Trophoblast cell (in vitro differentiated cells and primary cell): ENCODE data around the gene LAMA5.

Experiments used
- DNase-seq, 2 donors: peaks; one replicate each; pipeline ENCODE4 v3.0.0-alpha.2; 2016
- H2AFZ ChIP-seq: 2 replicates; pipeline ENCODE4 v1.6.1; 2013; ENCODE audit warnings: low read length, moderate library complexity, mild to moderate bottlenecking; ENCODE audit not compliant: insufficient read depth, poor library complexity
- H2AK5ac ChIP-seq: 2 replicates; pipeline ENCODE4 v1.6.1; 2013; ENCODE audit warnings: mild to moderate bottlenecking, low read length
- H2BK120ac ChIP-seq: 2 replicates; pipeline ENCODE4 v1.6.1; 2013; ENCODE audit warnings: low read length, mild to moderate bottlenecking, moderate library complexity; ENCODE audit not compliant: insufficient read depth, poor library complexity
- H2BK12ac ChIP-seq: 2 replicates; pipeline ENCODE4 v1.6.1; 2013; ENCODE audit warnings: mild to moderate bottlenecking, low read length, moderate library complexity
- H2BK5ac ChIP-seq: 2 replicates; pipeline ENCODE4 v1.6.1; 2013; ENCODE audit warnings: low read length, low read depth, moderate library complexity, mild to moderate bottlenecking; ENCODE audit not compliant: poor library complexity
- H3K14ac ChIP-seq: 2 replicates; pipeline ENCODE4 v1.6.1; 2013; ENCODE audit warnings: mild to moderate bottlenecking, low read length
- H3K18ac ChIP-seq: 2 replicates; pipeline ENCODE4 v1.6.1; 2013; ENCODE audit warnings: mild to moderate bottlenecking, low read length
- H3K23ac ChIP-seq: 2 replicates; pipeline ENCODE4 v1.6.1; 2013; ENCODE audit warnings: low read length
- H3K27ac ChIP-seq: 2 replicates; pipeline ENCODE4 v1.5.1; 2013; ENCODE audit warnings: low read depth, mild to moderate bottlenecking, inconsistent platforms, low read length, moderate library complexity
- H3K27me3 ChIP-seq: 2 replicates; pipeline ENCODE4 v1.6.1; 2013; ENCODE audit warnings: inconsistent platforms, mild to moderate bottlenecking, low read length, moderate library complexity; ENCODE audit not compliant: insufficient read depth
- H3K36me3 ChIP-seq, 2 experiments: 1 replicate in 1 of 2; 2 replicates in 1 of 2; pipeline ENCODE4 v1.6.1; 2013; ENCODE audit warnings: low read length in 2 of 2, mild to moderate bottlenecking in 2 of 2, moderate library complexity in 1 of 2; ENCODE audit not compliant: insufficient read depth in 2 of 2, control insufficient read depth in 1 of 2
- H3K4ac ChIP-seq: 2 replicates; pipeline ENCODE4 v1.6.1; 2013; ENCODE audit warnings: low read depth, mild to moderate bottlenecking, low read length, moderate library complexity
- H3K4me1 ChIP-seq, 2 experiments: 1 replicate in 1 of 2; 2 replicates in 1 of 2; pipeline ENCODE4 v1.6.1; 2013; ENCODE audit warnings: low read length in 2 of 2, mild to moderate bottlenecking in 2 of 2, moderate library complexity in 1 of 2; ENCODE audit not compliant: insufficient read depth in 2 of 2, control insufficient read depth in 1 of 2
- H3K4me2 ChIP-seq: 2 replicates; pipeline ENCODE4 v1.6.1; 2013; ENCODE audit warnings: inconsistent platforms, mild to moderate bottlenecking, low read length, moderate library complexity
- H3K4me3 ChIP-seq: 2 replicates; pipeline ENCODE4 v1.5.1; 2013; ENCODE audit warnings: mild to moderate bottlenecking, low read depth, low read length, inconsistent platforms
- H3K79me1 ChIP-seq: one replicate; pipeline ENCODE4 v1.6.1; 2013; ENCODE audit warnings: low read length
- H3K79me2 ChIP-seq: 2 replicates; pipeline ENCODE4 v1.6.1; 2013; ENCODE audit warnings: low read length, mild to moderate bottlenecking; ENCODE audit not compliant: control insufficient read depth, insufficient read depth, poor library complexity
- H3K9ac ChIP-seq: 2 replicates; pipeline ENCODE4 v1.6.1; 2013; ENCODE audit warnings: mild to moderate bottlenecking, low read length
- H3K9me3 ChIP-seq: 2 replicates; pipeline ENCODE4 v1.6.1; 2013; ENCODE audit warnings: low read depth, mild to moderate bottlenecking, control low read depth, inconsistent platforms, low read length; ENCODE audit not compliant: insufficient read depth
- H4K12ac ChIP-seq: 2 replicates; pipeline ENCODE4 v1.6.1; 2013; ENCODE audit warnings: low read depth, mild to moderate bottlenecking, low read length, moderate library complexity
- H4K8ac ChIP-seq: 2 replicates; pipeline ENCODE4 v1.6.1; 2013; ENCODE audit warnings: low read depth, mild to moderate bottlenecking, low read length, moderate library complexity
- H4K91ac ChIP-seq: one replicate; pipeline ENCODE4 v1.6.1; 2013; ENCODE audit warnings: low read depth, mild to moderate bottlenecking, low read length, moderate library complexity
- whole genome bisulfite sequencing: extraction: QIAGEN DNeasy Blood & Tissue Kit; methylation state at CpG from one replicate; pipeline ENCODE4 v1.1.7; 2013; ENCODE audit warnings: missing lambda C conversion rate; ENCODE audit not compliant: insufficient read length, insufficient coverage; ENCODE audit errors: extremely low coverage; 5-methylcytosine and 5-hydroxymethylcytosine counted together

The LAMA5 gene

GRCh38 chr20:62273416-62273815 is 93.7 kb downstream of the LAMA5 start:
- Histone ChIP-seq H3K9ac (no peak overlapping the region), H3K4me1 (peaks cover 10 to 11% of the 10 kb centered on the region in 2 experiments), H3K79me1 (peaks cover 10% of the 10 kb centered on the region), H3K18ac (no peak overlapping the region), H3K36me3 (peaks cover 42 to 50% of the 10 kb centered on the region in 2 experiments), H2BK5ac (no peak overlapping the region), H2BK120ac (no peak overlapping the region), H3K14ac (no peak overlapping the region), H3K4me3 (no peak overlapping the region), H3K9me3 (peaks cover 2% of the 10 kb centered on the region), H3K27ac (no peak overlapping the region), H3K4ac (no peak overlapping the region), H4K91ac (no peak overlapping the region), H4K12ac (no peak overlapping the region), H2AK5ac (no peak overlapping the region), H3K4me2 (no peak overlapping the region), H3K23ac (no peak overlapping the region), H3K79me2 (peaks cover 4% of the 10 kb centered on the region), H4K8ac (no peak overlapping the region), H2BK12ac (no peak overlapping the region), H3K27me3 (no peaks in the 10 kb centered on the region), H2AFZ (no peak overlapping the region)
- DNase-seq: no peak
- WGBS: no CpG with 5 or more reads among the region's 18 CpGs

GRCh38 chr20:62272200-62272599 is 94.9 kb downstream of the LAMA5 start:
- no peak overlapping the region for H2AFZ ChIP-seq
- no peak overlapping the region for H3K18ac ChIP-seq

GRCh38 chr20:62269871-62270270 is 97.2 kb downstream of the LAMA5 start:
- H2BK12ac ChIP-seq: peak overlapping the region; percentile 47
- no peak overlapping the region for H3K4ac ChIP-seq
- H3K4me1 ChIP-seq: peaks cover 17 to 21% of the 10 kb centered on the region in 2 experiments
- peak overlapping the region; percentile 31 for H3K18ac ChIP-seq
- peaks cover 11% of the 10 kb centered on the region for H3K79me1 ChIP-seq
- H3K14ac ChIP-seq: peak overlapping the region; percentile 57
- no peak overlapping the region for H3K4me2 ChIP-seq
- peak overlapping the region; percentile 31 for H2AK5ac ChIP-seq
- DNase-seq: no peak
- peak overlapping the region; percentile 2 for H4K12ac ChIP-seq
- WGBS: no CpG with 5 or more reads among the region's 17 CpGs
- H3K9ac ChIP-seq: no peak overlapping the region
- no peak overlapping the region for H2AFZ ChIP-seq
- no peaks in the 10 kb centered on the region for H3K27me3 ChIP-seq
- H3K9me3 ChIP-seq: peaks cover 3% of the 10 kb centered on the region
- H4K8ac ChIP-seq: peak overlapping the region; percentile 48
- no peak overlapping the region for H3K23ac ChIP-seq
- H4K91ac ChIP-seq: peak overlapping the region; percentile 69
- H3K4me3 ChIP-seq: no peak overlapping the region
- peaks cover 4% of the 10 kb centered on the region for H3K79me2 ChIP-seq
- no peak overlapping the region for H2BK5ac ChIP-seq
- peaks cover 48 to 50% of the 10 kb centered on the region in 2 experiments for H3K36me3 ChIP-seq
- no peak overlapping the region for H3K27ac ChIP-seq
- peak overlapping the region; percentile 8 for H2BK120ac ChIP-seq

More at GRCh38 chr20:62272200-62272599, 94.9 kb downstream of the LAMA5 start:
- Histone ChIP-seq H4K12ac (no peak overlapping the region), H3K27ac (no peak overlapping the region), H3K4me1 (peaks cover 12 to 13% of the 10 kb centered on the region in 2 experiments), H2BK120ac (no peak overlapping the region), H3K9me3 (no peaks in the 10 kb centered on the region), H3K4me2 (no peak overlapping the region), H3K4me3 (no peak overlapping the region), H3K4ac (no peak overlapping the region), H2BK12ac (no peak overlapping the region), H3K79me2 (peaks cover 4% of the 10 kb centered on the region), H3K36me3 (peaks cover 40 to 46% of the 10 kb centered on the region in 2 experiments), H2BK5ac (no peak overlapping the region), H3K23ac (no peak overlapping the region), H3K9ac (no peak overlapping the region), H3K79me1 (peaks cover 11% of the 10 kb centered on the region), H3K27me3 (no peaks in the 10 kb centered on the region), H2AK5ac (no peak overlapping the region), H4K8ac (no peak overlapping the region), H3K14ac (no peak overlapping the region), H4K91ac (no peak overlapping the region)
- no peak for DNase-seq
- WGBS: no CpG with 5 or more reads among the region's 10 CpGs

- Histone ChIP-seq H3K27me3 (no peaks in the 10 kb centered on the region), H3K36me3 (peaks cover 50 to 53% of the 10 kb centered on the region in 2 experiments), H2BK12ac (peak overlapping the region; percentile 1), H2AFZ (no peak overlapping the region), H3K79me1 (peaks cover 11% of the 10 kb centered on the region), H2AK5ac (no peak overlapping the region), H3K79me2 (peaks cover 4% of the 10 kb centered on the region), H3K4me3 (no peak overlapping the region), H2BK5ac (no peak overlapping the region), H3K27ac (peak overlapping the region; percentile 15), H3K4ac (no peak overlapping the region), H3K9ac (peak overlapping the region; percentile 49), H3K23ac (no peak overlapping the region), H3K4me2 (no peak overlapping the region), H4K12ac (peak overlapping the region; percentile 49), H2BK120ac (no peak overlapping the region), H4K8ac (peak overlapping the region; percentile 48), H3K4me1 (peaks cover 17 to 21% of the 10 kb centered on the region in 2 experiments), H3K18ac (peak overlapping the region; percentile 23), H3K9me3 (peaks cover 3% of the 10 kb centered on the region), H4K91ac (peak overlapping the region; percentile 21), H3K14ac (peak overlapping the region; percentile 46)
- no CpG with 5 or more reads among the region's 14 CpGs for WGBS
- no peak for DNase-seq
These were observed 97.7 kb downstream of the LAMA5 start for GRCh38 chr20:62269378-62269777.
